Stimulated activated CD8-positive, alpha-beta memory T cell treated with anti-CD3 and anti-CD28 coated beads, Interleukin-2, amount 100 ng/mL, for 1 hour (primary cell): ENCODE results near the gene BICDL1.

ENCODE experiments used
- DNase-seq, 2 donors: peaks; one replicate each; pipeline ENCODE4 v3.0.0-alpha.2; 2020; ENCODE audit warnings: low read depth in 2 of 2

Gene BICDL1

GRCh38 chr12:120054293-120054692 lies 65.3 kb downstream of the BICDL1 start:
- DNase-seq, result no peak

- no peak for DNase-seq
Observed at GRCh38 chr12:120055231-120056000, 66.4 kb downstream of the BICDL1 start.

- DNase-seq, result no peak
Observed at GRCh38 chr12:120056739-120057138, 67.7 kb downstream of the BICDL1 start.

- DNase-seq, result no peak
Observed at GRCh38 chr12:120060196-120060595, 71.2 kb downstream of the BICDL1 start.

- no peak for DNase-seq
Observed at GRCh38 chr12:120060717-120061116, 71.7 kb downstream of the BICDL1 start.

- no peak for DNase-seq
Observed at GRCh38 chr12:120061575-120062214, 72.7 kb downstream of the BICDL1 start.

DNA sequence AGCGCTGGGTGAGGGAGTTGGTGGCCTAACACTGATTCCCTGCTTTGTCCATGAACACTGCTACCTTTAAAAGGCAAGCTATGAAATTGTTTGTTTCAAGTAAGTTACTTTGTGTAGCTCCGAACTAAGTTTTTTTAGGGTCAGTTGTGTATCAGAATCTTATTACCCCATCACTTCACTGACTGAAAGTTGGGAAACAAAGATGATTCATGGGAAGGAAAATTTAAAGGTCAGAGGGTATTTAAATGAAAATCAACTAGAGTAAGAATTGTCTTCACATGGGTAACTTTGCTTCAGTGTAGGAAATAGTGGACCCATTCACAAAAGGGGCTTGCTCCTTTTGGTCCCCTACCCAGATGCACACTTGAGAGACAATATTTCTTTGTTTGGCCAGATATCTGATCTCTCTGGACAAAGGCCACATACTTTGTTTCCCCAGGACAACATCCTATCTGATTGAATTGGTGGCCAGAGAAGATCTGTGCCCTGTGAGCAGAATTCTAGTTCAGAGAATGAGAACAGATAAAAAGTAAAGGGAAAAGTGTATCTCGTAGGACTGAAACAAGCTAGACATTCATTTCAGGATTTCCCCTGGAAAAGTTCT lies 74.0 kb downstream of the BICDL1 start:
- DNase-seq, result no peak

GRCh38 chr12:120064054-120064940 lies 75.3 kb downstream of the BICDL1 start:
- DNase-seq, result no peak

GRCh38 chr12:120065472-120065871 lies 76.4 kb downstream of the BICDL1 start:
- DNase-seq, result no peak

- DNase-seq, result no peak
Observed at GRCh38 chr12:120066341-120066740, 77.3 kb downstream of the BICDL1 start.

DNA sequence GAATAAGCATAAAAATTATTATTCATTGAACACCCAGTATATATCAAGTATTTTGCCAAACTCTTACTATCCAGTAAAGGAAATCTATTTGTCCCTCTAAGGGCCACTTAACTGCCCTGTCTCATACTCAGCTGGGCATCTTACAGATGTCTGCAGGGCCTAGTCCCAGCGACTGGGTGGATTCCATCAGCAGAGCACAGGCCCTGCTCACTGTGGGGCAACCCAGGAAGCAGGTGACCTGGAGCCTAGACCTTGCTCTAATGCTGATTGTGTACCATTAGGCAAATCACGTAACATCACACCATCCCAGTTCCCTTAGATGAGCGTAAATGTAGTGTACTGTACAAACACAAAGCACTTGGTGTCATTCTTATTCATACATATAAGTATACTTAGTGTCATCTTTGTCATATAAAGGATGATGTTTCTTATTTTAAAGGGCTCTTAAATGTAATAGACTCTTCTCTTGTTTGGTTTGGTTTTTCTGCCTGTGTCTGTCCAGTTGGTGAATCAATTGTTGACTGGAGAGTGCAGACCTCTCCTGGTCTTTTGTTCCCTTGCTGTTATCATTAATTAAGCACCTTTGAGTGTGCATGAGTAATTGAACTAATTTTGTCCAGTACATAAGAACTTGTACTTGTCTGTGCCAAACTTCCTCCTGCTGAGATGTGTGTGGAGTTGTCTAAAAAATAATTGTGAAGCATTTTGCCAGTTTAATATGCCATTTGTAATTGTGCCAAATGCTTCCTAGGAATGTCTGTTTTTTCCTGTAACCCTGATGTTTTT lies 78.2 kb downstream of the BICDL1 start:
- DNase-seq, result no peak

- no peak for DNase-seq
Observed at GRCh38 chr12:120067901-120068300, 78.9 kb downstream of the BICDL1 start.

DNA sequence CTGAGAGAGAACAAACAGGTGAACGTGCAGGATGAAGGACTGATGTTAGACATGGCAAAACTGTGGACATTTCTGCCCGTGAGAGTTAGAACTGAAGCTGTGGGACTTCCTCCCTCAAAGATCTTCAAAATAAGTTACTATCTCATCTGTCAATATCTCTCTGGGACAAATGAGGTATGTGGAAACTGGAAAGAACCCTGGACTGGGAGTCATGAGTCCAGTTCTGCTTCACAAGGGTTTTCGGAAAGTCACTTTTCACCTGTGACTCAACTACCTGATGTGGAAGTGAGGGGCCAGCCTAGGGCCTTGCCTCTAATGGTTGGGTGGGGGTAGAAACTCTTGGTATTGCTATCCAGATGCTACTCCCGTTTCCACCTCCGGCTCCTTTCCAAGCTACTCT lies 80.2 kb downstream of the BICDL1 start:
- no peak for DNase-seq

DNA sequence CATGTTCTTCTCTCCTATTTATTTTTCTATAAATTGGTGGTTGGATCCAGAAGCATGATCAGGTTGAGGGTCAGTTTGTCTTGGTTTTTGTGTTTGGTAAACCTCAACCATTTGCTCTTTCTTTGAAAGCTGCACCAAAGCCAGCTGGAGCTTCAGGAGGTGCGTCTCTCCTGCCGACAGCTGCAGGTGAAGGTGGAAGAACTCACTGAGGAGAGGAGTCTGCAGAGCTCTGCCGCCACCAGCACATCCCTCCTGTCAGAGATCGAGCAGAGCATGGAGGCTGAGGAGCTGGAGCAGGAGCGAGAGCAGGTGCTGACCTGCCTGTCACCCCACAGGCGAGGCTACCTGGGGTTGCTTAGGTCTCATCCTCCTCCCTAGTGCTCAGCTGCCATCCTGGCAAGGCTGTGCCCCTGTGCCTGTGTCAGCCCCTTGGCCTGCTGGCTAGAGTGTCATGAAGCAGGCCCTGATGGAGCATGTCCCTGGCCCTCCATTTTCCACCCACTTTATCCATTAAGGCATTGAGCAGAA lies 82.5 kb downstream of the BICDL1 start:
- DNase-seq, result no peak

DNA sequence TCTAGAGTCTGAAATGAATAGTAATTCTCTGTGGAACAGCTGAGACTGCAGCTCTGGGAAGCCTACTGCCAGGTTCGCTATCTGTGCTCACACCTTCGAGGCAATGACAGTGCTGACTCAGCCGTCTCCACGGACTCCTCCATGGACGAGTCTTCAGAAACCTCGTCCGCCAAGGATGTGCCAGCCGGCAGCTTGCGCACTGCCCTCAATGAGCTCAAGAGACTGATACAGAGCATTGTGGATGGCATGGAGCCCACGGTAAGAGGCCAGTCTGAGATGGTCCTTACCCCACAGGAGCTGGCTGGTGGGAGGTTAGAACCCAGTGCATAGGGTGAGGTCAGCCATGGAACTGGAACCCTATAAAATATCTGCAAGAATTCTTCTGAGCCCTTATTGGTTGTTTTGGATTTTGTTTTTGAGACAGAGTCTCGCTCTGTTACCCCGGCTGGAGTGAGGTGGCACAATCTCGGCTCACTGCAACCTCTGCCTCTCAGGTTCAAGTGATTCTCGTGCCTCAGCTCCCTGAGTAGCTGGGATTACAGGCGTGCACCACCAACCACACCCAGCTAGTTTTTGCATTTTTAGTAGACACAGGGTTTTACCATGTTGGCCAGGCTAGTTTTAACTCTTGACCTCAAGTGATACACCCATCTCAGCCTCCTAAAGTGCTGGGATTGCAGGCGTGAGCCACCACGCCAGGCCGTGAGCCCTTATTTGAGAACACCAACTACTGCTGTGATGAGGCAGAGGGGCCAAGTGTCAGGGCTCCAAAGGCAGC lies 83.6 kb downstream of the BICDL1 start:
- no peak for DNase-seq

GRCh38 chr12:120075034-120075616 lies 86.1 kb downstream of the BICDL1 start:
- DNase-seq, result no peak

- DNase-seq, result no peak
Observed at GRCh38 chr12:120076651-120077050, 87.6 kb downstream of the BICDL1 start.

DNA sequence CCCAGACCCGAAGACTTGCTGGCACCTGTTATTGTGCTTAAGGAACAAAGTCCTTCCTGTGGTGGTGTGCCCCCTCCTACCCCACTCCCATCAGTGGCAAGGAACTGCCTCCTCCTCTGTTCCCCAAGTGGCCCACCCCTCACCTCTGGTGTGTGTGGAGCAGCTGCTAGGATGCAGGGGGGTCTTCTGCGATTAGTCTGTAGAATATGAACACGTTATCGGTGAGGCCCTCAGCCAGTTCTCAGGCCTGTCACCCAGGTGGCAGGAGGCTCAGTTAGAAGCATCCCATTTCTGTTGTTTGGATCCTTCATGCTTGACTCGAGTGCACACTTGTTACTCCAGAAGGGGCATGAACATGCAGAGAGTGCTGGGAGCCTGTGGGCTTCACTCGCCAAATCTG lies 88.2 kb downstream of the BICDL1 start:
- no peak for DNase-seq

DNA sequence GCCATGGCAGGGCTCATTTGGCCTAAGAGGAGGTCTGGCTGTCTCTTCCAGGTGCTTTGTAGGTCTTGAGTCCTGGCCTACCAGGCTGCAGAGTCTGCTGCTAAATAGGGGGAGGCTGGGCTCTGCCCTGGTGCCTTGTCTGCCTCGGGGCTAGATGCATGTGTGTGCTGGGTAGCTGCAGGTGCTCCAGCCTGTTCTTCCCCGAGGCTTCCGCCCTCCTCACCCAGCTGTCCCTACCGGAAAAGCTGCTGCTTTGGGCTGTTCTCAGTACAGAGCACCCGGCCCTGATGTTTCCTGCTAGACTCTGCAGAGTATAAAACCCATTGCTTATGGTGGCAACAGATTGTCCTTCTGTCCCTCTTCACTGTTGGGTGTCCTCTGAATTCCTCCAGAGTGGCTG lies 89.8 kb downstream of the BICDL1 start:
- no peak for DNase-seq
